Gastroesophageal sphincter (tissue), 3 donors: Measurements from ENCODE around the gene CMTR2.

Source experiments
- POLR2A ChIP-seq, 2 donors: fragments of 450-650 bp; IDR thresholded peaks; one replicate each; pipeline ENCODE4 v1.6.1; 2017; ENCODE audit warnings: antibody characterized with exemption in 2 of 2, mild to moderate bottlenecking in 2 of 2, moderate library complexity in 1 of 2
- POLR2AphosphoS5 ChIP-seq: sonication (generic); formaldehyde crosslinking; IDR thresholded peaks from one replicate; pipeline ENCODE4 v1.6.1; 2017; ENCODE audit warnings: antibody characterized with exemption
- TF ChIP-seq, protein P1 (sequence below), 4 experiments: fragments of 200-600 bp in 2 of 4; fragments of 450-650 bp in 2 of 4; sonication (generic) in 1 of 4; IDR thresholded peaks; one replicate each; pipeline ENCODE4 v1.5.1; 2017 to 2019; ENCODE audit warnings: antibody characterized with exemption in 4 of 4, mild to moderate bottlenecking in 2 of 4, moderate library complexity in 2 of 4

GRCh38 chr16:71255721-71256120 lies 33.5 kb downstream of the CMTR2 start:
- TF ChIP-seq, protein P1, sequence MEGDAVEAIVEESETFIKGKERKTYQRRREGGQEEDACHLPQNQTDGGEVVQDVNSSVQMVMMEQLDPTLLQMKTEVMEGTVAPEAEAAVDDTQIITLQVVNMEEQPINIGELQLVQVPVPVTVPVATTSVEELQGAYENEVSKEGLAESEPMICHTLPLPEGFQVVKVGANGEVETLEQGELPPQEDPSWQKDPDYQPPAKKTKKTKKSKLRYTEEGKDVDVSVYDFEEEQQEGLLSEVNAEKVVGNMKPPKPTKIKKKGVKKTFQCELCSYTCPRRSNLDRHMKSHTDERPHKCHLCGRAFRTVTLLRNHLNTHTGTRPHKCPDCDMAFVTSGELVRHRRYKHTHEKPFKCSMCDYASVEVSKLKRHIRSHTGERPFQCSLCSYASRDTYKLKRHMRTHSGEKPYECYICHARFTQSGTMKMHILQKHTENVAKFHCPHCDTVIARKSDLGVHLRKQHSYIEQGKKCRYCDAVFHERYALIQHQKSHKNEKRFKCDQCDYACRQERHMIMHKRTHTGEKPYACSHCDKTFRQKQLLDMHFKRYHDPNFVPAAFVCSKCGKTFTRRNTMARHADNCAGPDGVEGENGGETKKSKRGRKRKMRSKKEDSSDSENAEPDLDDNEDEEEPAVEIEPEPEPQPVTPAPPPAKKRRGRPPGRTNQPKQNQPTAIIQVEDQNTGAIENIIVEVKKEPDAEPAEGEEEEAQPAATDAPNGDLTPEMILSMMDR (IDR thresholded peaks at IDR 0.05), result no peak
- no peak for TF ChIP-seq POLR2A (IDR thresholded peaks at IDR 0.05)
- TF ChIP-seq POLR2AphosphoS5, result no peak
